ENCODE data around the gene NTN5.

Gene NTN5

GRCh38 chr19:48716562-48717291, 43.9 kb upstream of the NTN5 start:
- H3K4me3 ChIP-seq (ENCODE audit: low read depth, low read length) = peak overlapping the region; percentile 40
- no peak for TF ChIP-seq CTCF (conservative IDR thresholded peaks at IDR 0.05; ENCODE audit: low read depth, low read length)
- DNase-seq (ENCODE audit: low read depth) = no peak

GRCh38 chr19:48715681-48716171, 42.9 kb upstream of the NTN5 start:
- no peak for DNase-seq (ENCODE audit: low read depth)
- no peak for TF ChIP-seq CTCF (conservative IDR thresholded peaks at IDR 0.05; ENCODE audit: low read depth, low read length)
- no peak overlapping the region for H3K4me3 ChIP-seq (ENCODE audit: low read depth, low read length)

DNA sequence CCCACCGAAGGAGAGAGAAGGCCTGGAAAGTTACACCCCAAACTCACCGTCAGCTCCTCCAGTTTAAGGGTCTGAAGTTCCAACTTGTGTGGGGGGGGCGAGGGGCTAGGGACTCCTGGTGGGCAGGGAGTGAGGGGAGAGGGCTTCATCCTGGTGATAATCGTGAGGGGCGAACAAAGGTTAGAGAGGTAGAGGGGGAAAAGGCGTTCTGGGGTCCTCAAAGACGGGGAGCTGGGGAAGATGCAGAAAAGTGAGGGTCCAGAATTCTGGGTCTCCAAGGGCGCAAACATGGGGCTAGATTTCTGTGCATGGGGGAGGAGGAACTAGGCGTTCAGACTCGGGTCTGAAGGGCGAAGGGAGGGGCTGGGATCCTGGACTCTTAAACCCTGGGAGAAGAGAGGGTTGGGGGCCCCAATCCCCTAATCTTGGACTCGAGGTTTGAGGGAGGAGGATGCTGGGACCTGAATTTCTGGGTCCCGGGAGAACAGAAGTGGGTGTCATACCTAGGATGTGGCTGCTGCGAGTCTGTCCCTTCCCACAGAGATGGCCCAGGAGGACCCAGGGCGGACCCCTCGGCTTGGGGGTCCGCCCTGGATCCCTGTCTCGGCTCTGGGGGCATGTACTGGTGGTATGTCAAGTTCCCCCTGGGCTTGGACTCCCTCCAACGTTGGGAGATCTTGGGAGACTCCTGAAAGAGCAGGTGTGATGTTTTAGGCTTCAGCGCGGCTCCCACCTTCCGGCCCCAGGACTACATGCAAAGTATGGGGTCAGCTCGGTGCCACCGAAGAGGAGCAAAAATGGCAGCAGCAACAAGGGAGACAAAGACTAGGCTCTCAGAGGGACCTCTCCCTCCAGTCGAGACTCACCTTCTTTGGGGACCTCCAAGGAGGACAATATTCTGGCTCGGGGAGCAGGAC, 42.2 kb upstream of the NTN5 start:
- peak overlapping the region; percentile 62 for H3K4me3 ChIP-seq (ENCODE audit: low read depth, low read length)
- DNase-seq (ENCODE audit: low read depth) = no peak
- no peak for TF ChIP-seq CTCF (conservative IDR thresholded peaks at IDR 0.05; ENCODE audit: low read depth, low read length)

GRCh38 chr19:48713864-48714755, 41.3 kb upstream of the NTN5 start:
- peak; percentile 100 for DNase-seq (ENCODE audit: low read depth)
- TF ChIP-seq CTCF (conservative IDR thresholded peaks at IDR 0.05; ENCODE audit: low read depth, low read length) = no peak
- peak overlapping the region; percentile 64 for H3K4me3 ChIP-seq (ENCODE audit: low read depth, low read length)

DNA sequence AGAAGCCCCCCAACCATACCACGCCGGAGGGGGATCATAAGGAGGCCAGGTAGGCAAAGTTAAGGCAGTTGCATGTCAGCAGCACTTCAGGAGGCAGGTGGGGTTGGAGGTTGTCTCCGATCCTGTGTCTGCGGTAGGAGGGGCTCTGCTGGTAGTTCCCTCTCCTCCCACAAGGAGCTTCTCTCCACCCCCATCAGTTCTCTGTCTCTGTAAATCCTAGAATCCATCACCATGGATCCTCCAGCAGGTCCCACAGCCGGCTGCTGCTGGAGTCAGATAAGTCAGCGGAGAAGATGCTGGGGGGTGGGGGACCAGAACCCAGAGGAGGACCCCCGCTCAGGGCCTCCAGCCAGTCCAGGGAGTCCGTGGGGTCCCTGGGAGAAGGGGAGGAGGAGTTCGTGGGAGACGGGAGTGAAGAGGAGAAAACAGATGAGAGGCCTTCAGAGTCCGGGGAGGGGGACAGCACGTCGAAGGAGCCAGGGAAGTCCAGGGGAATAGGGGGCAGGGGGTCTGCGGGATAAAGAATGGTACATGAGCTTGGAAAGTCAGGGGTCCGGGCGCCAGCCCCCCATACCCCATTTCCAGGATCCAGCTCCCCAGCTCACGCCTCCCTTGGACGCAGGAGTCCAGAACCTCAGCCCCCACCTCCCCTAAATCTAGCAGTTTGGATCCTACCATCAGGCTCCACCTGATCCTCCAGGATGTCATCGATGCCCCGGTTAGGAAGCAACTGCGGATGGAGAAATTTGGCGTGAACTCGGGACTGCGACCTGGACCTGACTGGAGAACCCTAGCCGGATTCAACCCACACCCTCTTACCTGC, 40.4 kb upstream of the NTN5 start:
- H3K4me3 ChIP-seq (ENCODE audit: low read depth, low read length) = peak overlapping the region; percentile 64
- peak; percentile 63 for DNase-seq (ENCODE audit: low read depth)
- peak; percentile 56 for TF ChIP-seq CTCF (conservative IDR thresholded peaks at IDR 0.05; ENCODE audit: low read depth, low read length)
